ENCODE data around the gene EMCN.

DNA sequence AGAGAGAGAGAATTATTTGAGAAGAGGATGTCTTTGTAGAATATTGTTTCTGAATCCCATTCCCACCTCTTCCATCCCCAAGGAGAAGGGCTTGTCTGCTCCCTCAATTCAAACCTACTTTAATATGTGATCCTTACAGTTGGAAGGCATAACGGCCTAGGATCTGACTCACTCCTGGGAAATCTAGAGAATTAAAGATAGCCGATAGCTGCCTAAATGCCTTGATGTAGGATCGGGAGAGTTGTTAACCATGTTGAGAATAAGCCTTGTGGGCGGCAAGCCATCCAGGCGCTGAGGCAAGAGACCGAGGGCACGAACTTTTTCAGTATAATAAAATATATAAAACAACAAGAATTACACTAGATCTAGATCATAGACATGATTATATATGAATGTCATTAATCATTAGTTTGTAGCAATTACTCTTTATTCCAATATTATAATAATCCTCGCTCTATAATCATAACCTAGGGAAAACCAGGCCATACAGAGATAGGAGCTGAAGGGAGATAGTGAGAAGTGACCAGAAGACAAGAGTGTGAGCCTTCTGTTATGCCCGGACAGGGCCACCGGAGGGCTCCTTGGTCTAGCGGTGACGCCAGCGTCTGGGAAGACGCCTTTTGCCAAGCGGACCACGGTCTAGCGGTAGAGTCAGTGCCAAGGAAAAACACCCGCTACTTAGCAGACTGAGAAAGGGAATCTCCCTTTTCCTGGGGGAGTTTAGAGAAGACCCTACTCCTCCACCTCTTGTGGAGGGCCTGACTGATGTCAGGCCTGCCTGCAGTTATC lies 13.5 kb downstream of the EMCN start:
- TF ChIP-seq, protein P1, sequence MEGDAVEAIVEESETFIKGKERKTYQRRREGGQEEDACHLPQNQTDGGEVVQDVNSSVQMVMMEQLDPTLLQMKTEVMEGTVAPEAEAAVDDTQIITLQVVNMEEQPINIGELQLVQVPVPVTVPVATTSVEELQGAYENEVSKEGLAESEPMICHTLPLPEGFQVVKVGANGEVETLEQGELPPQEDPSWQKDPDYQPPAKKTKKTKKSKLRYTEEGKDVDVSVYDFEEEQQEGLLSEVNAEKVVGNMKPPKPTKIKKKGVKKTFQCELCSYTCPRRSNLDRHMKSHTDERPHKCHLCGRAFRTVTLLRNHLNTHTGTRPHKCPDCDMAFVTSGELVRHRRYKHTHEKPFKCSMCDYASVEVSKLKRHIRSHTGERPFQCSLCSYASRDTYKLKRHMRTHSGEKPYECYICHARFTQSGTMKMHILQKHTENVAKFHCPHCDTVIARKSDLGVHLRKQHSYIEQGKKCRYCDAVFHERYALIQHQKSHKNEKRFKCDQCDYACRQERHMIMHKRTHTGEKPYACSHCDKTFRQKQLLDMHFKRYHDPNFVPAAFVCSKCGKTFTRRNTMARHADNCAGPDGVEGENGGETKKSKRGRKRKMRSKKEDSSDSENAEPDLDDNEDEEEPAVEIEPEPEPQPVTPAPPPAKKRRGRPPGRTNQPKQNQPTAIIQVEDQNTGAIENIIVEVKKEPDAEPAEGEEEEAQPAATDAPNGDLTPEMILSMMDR (IDR thresholded peaks at IDR 0.05): no peak
- TF ChIP-seq EP300 (IDR thresholded peaks at IDR 0.05) (no peak), POLR2A (IDR thresholded peaks at IDR 0.05) (no peak)

All from tibial nerve (tissue), 4 donors.